Esophagus (tissue), 2 donors: ENCODE measurements around the gene TAF10. TPM values are rescaled to one million over a fixed set of nuclear protein-coding genes. Genes with fewer than 3 reads are reported as not detected.

ENCODE experiments used
- H3K27ac ChIP-seq, 2 donors: one replicate each; pipeline ENCODE4 v1.5.1; 2013; ENCODE audit warnings: low read depth in 2 of 2, mild to moderate bottlenecking in 2 of 2, inconsistent platforms in 1 of 2, low read length in 1 of 2, moderate library complexity in 1 of 2
- H3K27me3 ChIP-seq, 2 donors: one replicate each; pipeline ENCODE4 v1.6.1; 2013; ENCODE audit warnings: low read length in 2 of 2, control low read depth in 1 of 2, mild to moderate bottlenecking in 1 of 2; ENCODE audit not compliant: insufficient read depth in 2 of 2, control insufficient read depth in 1 of 2
- H3K36me3 ChIP-seq, 2 donors: one replicate each; pipeline ENCODE4 v1.6.1; 2013; ENCODE audit warnings: low read length in 1 of 2; ENCODE audit not compliant: control insufficient read depth in 2 of 2, insufficient read depth in 2 of 2
- H3K4me1 ChIP-seq, 2 donors: one replicate each; pipeline ENCODE4 v1.6.1; 2013; ENCODE audit warnings: low read length in 1 of 2; ENCODE audit not compliant: control insufficient read depth in 2 of 2, insufficient read depth in 2 of 2
- H3K4me3 ChIP-seq, 2 donors: one replicate each; pipeline ENCODE4 v1.5.1; 2013; ENCODE audit warnings: low read length in 2 of 2, mild to moderate bottlenecking in 2 of 2, low read depth in 1 of 2, moderate library complexity in 1 of 2
- H3K9me3 ChIP-seq, 2 donors: one replicate each; pipeline ENCODE4 v1.6.1; 2013; ENCODE audit warnings: mild to moderate bottlenecking in 2 of 2, low read depth in 1 of 2, low read length in 1 of 2, moderate library complexity in 1 of 2; ENCODE audit not compliant: control insufficient read depth in 2 of 2, insufficient read depth in 1 of 2
- WGBS, 2 donors: extraction: QIAGEN DNeasy Blood & Tissue Kit; methylation state at CpG; one replicate each; pipeline ENCODE4 v1.1.7; 2013; 5-methylcytosine and 5-hydroxymethylcytosine counted together
- polyA plus RNA-seq, 2 donors: library from polyadenylated mRNA; stranded (reverse); fragments of 200-250 nt; gene quantifications; one replicate each; pipeline ENCODE4 v1.2.3, GENCODE V29; 2013
- donor health status: healthy with polysubstance abuse.
- donor health status: Bipolar disorder and iron deficiency.

The TAF10 gene
- polyA plus RNA-seq, 2 donors: 83.0 to 93.7 TPM

- 54 to 56% methylated on average over 9 of the region's 9 CpGs for WGBS, 2 donors
- Histone ChIP-seq H3K4me3 (peak overlapping the region in 1 of 2 donors; percentile 29), H3K27ac (peak overlapping the region in 1 of 2 donors; percentile 64)
Measured at GRCh38 chr11:6654281-6655019, 42.4 kb upstream of the TAF10 start.

GRCh38 chr11:6653656-6654055 lies 41.6 kb upstream of the TAF10 start:
- H3K36me3 ChIP-seq: no peaks in the 10 kb centered on the region
- no peaks in the 10 kb centered on the region for H3K9me3 ChIP-seq
- peaks cover 0 to 2% of the 10 kb centered on the region in 2 donors for H3K4me1 ChIP-seq
- H3K27ac ChIP-seq: no peak overlapping the region
- H3K27me3 ChIP-seq: no peaks in the 10 kb centered on the region
- WGBS, 2 donors: 90 to 91% methylated on average over 2 of the region's 2 CpGs
- no peak overlapping the region for H3K4me3 ChIP-seq

More at GRCh38 chr11:6654281-6655019, 42.4 kb upstream of the TAF10 start:
- no peaks in the 10 kb centered on the region for H3K9me3 ChIP-seq
- no peaks in the 10 kb centered on the region for H3K36me3 ChIP-seq
- peaks cover 0 to 2% of the 10 kb centered on the region in 2 donors for H3K4me1 ChIP-seq
- H3K27me3 ChIP-seq: no peaks in the 10 kb centered on the region

- H3K4me3 ChIP-seq: no peak overlapping the region
- H3K9me3 ChIP-seq: no peaks in the 10 kb centered on the region
- peaks cover 0 to 2% of the 10 kb centered on the region in 2 donors for H3K4me1 ChIP-seq
- H3K27ac ChIP-seq: no peak overlapping the region
- WGBS, 2 donors: 87 to 88% methylated on average over 1 of the region's 1 CpG
- no peaks in the 10 kb centered on the region for H3K27me3 ChIP-seq
- no peaks in the 10 kb centered on the region for H3K36me3 ChIP-seq
Measured at GRCh38 chr11:6653097-6653496, 41.1 kb upstream of the TAF10 start.

GRCh38 chr11:6652182-6652581 lies 40.2 kb upstream of the TAF10 start:
- Histone ChIP-seq H3K4me3 (no peak overlapping the region), H3K9me3 (no peaks in the 10 kb centered on the region), H3K27ac (no peak overlapping the region), H3K4me1 (peaks cover 0 to 2% of the 10 kb centered on the region in 2 donors), H3K36me3 (no peaks in the 10 kb centered on the region), H3K27me3 (no peaks in the 10 kb centered on the region)
- 67 to 71% methylated on average over 3 of the region's 3 CpGs for WGBS, 2 donors

GRCh38 chr11:6650980-6651379 lies 39.0 kb upstream of the TAF10 start:
- WGBS, 2 donors: 57 to 59% methylated on average over 6 of the region's 6 CpGs
- Histone ChIP-seq H3K27ac (no peak overlapping the region), H3K9me3 (no peaks in the 10 kb centered on the region), H3K36me3 (no peaks in the 10 kb centered on the region), H3K4me3 (no peak overlapping the region), H3K27me3 (no peaks in the 10 kb centered on the region), H3K4me1 (peaks cover 2 to 9% of the 10 kb centered on the region in 2 donors)

GRCh38 chr11:6650104-6650503 lies 38.1 kb upstream of the TAF10 start:
- H3K4me3 ChIP-seq: no peak overlapping the region
- H3K27ac ChIP-seq: no peak overlapping the region
- H3K4me1 ChIP-seq: peaks cover 5 to 9% of the 10 kb centered on the region in 2 donors
- H3K36me3 ChIP-seq: no peaks in the 10 kb centered on the region
- no peaks in the 10 kb centered on the region for H3K27me3 ChIP-seq
- no peaks in the 10 kb centered on the region for H3K9me3 ChIP-seq

- WGBS, 2 donors: 66 to 67% methylated on average over 1 of the region's 1 CpG
- H3K27ac ChIP-seq: no peak overlapping the region
Measured at GRCh38 chr11:6648501-6648900, 36.5 kb upstream of the TAF10 start.

GRCh38 chr11:6647836-6648235 lies 35.8 kb upstream of the TAF10 start:
- Histone ChIP-seq H3K27ac (no peak overlapping the region), H3K36me3 (no peaks in the 10 kb centered on the region), H3K9me3 (no peaks in the 10 kb centered on the region), H3K4me1 (peaks cover 3 to 9% of the 10 kb centered on the region in 2 donors), H3K4me3 (no peak overlapping the region), H3K27me3 (no peaks in the 10 kb centered on the region)
- WGBS, 2 donors: 88 to 90% methylated on average over 2 of the region's 2 CpGs

More at GRCh38 chr11:6648501-6648900, 36.5 kb upstream of the TAF10 start:
- peaks cover 3 to 9% of the 10 kb centered on the region in 2 donors for H3K4me1 ChIP-seq
- no peaks in the 10 kb centered on the region for H3K9me3 ChIP-seq
- no peaks in the 10 kb centered on the region for H3K27me3 ChIP-seq
- no peaks in the 10 kb centered on the region for H3K36me3 ChIP-seq
- H3K4me3 ChIP-seq: no peak overlapping the region

- Histone ChIP-seq H3K9me3 (no peaks in the 10 kb centered on the region), H3K4me3 (no peak overlapping the region), H3K4me1 (peaks cover 3 to 9% of the 10 kb centered on the region in 2 donors), H3K36me3 (no peaks in the 10 kb centered on the region), H3K27me3 (no peaks in the 10 kb centered on the region), H3K27ac (peak overlapping the region; percentile 45 to 57)
- 48 to 51% methylated on average over 9 of the region's 9 CpGs for WGBS, 2 donors
Measured at GRCh38 chr11:6646918-6647679, 35.1 kb upstream of the TAF10 start.
